ENCODE data around the gene ATP10B. TPM values are rescaled to one million over a fixed set of nuclear protein-coding genes. Genes with fewer than 3 reads are reported as not detected.

Gene ATP10B
- total RNA-seq, 1 donor from 2014 or later: not detected

DNA sequence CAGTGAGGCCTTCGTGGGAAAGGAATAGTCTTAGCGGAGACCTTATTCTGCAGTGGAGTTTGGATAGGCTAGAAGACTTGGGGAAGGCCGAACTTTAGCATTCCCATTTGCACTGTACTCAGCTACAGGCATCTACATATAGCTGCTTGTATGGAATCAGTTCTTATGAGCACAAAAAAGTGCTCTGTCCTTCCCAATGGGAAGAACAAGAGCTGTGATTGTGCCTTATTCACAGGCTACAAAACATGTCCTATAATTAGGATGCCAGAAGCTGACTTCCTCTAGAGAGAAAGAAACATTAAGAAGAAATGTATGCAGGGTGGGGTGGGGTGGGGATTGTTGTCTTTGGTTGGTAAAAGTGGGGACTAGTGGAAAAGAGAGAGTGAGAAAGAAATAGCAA, 154.7 kb downstream of the ATP10B start:
- no peak overlapping the region for H3K27ac Mint-ChIP-seq (ENCODE audit: unreplicated experiment)
- DNase-seq (ENCODE audit: low spot score): no peak
- TF ChIP-seq, protein P1, sequence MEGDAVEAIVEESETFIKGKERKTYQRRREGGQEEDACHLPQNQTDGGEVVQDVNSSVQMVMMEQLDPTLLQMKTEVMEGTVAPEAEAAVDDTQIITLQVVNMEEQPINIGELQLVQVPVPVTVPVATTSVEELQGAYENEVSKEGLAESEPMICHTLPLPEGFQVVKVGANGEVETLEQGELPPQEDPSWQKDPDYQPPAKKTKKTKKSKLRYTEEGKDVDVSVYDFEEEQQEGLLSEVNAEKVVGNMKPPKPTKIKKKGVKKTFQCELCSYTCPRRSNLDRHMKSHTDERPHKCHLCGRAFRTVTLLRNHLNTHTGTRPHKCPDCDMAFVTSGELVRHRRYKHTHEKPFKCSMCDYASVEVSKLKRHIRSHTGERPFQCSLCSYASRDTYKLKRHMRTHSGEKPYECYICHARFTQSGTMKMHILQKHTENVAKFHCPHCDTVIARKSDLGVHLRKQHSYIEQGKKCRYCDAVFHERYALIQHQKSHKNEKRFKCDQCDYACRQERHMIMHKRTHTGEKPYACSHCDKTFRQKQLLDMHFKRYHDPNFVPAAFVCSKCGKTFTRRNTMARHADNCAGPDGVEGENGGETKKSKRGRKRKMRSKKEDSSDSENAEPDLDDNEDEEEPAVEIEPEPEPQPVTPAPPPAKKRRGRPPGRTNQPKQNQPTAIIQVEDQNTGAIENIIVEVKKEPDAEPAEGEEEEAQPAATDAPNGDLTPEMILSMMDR (IDR thresholded peaks at IDR 0.05): no peak
- no peaks in the 10 kb centered on the region for H3K9me3 Mint-ChIP-seq (ENCODE audit: low read depth)
- no peaks in the 10 kb centered on the region for H3K36me3 Mint-ChIP-seq (ENCODE audit: low read depth)
- H3K4me3 Mint-ChIP-seq (ENCODE audit: unreplicated experiment): no peak overlapping the region
- H3K4me1 Mint-ChIP-seq (ENCODE audit: low read depth): no peaks in the 10 kb centered on the region
- H3K27me3 Mint-ChIP-seq (ENCODE audit: low read depth): no peaks in the 10 kb centered on the region

DNA sequence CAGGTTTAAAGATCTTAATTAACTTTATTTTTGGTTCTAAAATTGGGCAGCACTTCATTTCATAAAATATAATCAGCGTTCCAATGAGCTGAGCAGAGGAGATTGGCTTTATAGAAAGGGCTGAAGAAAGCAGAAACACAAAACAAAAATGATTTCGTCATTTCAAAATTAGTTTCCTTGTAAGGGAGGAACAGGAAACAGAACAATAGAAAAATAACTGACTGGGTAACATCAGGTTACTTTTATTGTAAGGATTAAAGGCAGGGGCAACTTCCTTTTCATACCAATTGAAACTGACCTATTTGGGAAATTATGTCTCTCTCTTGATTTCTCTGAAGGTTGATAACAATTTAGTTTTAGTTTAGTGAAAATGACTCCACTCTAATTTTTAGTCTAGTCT, 157.1 kb downstream of the ATP10B start:
- H3K4me3 Mint-ChIP-seq (ENCODE audit: unreplicated experiment): no peak overlapping the region
- H3K4me1 Mint-ChIP-seq (ENCODE audit: low read depth): no peaks in the 10 kb centered on the region

DNA sequence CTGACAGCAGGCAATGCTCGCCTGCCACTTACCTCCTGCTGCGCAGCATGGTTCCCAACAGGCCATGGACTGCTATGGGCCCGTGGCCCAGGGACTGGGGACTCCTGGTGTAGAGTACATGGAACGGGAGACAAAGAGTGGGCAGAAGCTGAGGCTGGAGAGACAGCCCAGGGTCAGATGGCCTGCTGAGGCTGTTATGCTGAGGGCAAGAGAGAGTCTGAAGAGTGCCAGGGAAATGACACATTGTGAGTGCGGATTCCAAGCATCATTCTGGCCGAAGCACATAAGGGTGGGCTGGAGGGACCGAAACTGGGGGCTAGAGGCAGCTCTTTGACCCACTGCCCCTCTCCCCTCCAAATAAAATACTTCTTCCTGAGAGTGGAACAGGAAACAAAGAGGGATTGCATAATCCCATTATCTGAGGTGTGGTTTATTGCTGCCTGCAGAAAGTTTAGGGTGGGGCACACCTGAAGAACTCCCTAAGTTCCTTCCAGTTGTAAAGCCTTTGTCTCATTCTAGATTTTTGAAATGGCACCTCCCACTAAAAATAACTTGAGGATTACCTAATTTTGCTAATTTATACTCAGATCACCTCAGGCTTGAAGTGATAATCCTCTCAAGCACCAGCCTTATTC, 158.1 kb downstream of the ATP10B start:
- H3K9me3 Mint-ChIP-seq (ENCODE audit: low read depth): no peaks in the 10 kb centered on the region
- TF ChIP-seq, protein P1 (IDR thresholded peaks at IDR 0.05): no peak
- no peaks in the 10 kb centered on the region for H3K27me3 Mint-ChIP-seq (ENCODE audit: low read depth)
- no peak overlapping the region for H3K27ac Mint-ChIP-seq (ENCODE audit: unreplicated experiment)
- no peaks in the 10 kb centered on the region for H3K4me1 Mint-ChIP-seq (ENCODE audit: low read depth)
- no peaks in the 10 kb centered on the region for H3K36me3 Mint-ChIP-seq (ENCODE audit: low read depth)
- no peak for DNase-seq (ENCODE audit: low spot score)
- H3K4me3 Mint-ChIP-seq (ENCODE audit: unreplicated experiment): no peak overlapping the region

More for the DNA sequence above, 157.1 kb downstream of the ATP10B start:
- H3K9me3 Mint-ChIP-seq (ENCODE audit: low read depth): no peaks in the 10 kb centered on the region
- H3K36me3 Mint-ChIP-seq (ENCODE audit: low read depth): no peaks in the 10 kb centered on the region
- TF ChIP-seq, protein P1 (IDR thresholded peaks at IDR 0.05): no peak
- H3K27ac Mint-ChIP-seq (ENCODE audit: unreplicated experiment): no peak overlapping the region
- H3K27me3 Mint-ChIP-seq (ENCODE audit: low read depth): no peaks in the 10 kb centered on the region
- DNase-seq (ENCODE audit: low spot score): no peak

DNA sequence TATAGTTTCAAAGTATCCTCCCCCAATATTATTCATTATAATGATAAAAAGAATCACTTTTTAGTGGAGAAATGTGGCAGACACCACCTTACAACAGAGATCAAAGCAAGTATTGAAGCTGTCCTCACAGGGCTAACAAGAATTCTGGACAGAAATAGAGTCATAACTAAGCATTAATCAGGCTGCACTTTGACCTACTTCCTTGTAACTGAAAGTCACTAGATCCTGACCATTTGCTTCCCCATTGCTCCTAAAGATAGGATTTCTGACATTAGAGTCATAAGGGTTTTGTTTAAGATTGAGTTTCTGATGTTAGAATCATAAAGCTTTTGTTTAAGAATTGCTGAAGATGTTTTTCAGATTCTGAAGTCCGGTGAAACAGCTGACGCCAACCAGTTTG, 159.7 kb downstream of the ATP10B start:
- H3K27ac Mint-ChIP-seq (ENCODE audit: unreplicated experiment): no peak overlapping the region
- no peak overlapping the region for H3K4me3 Mint-ChIP-seq (ENCODE audit: unreplicated experiment)
- no peaks in the 10 kb centered on the region for H3K36me3 Mint-ChIP-seq (ENCODE audit: low read depth)
- H3K4me1 Mint-ChIP-seq (ENCODE audit: low read depth): no peaks in the 10 kb centered on the region
- no peaks in the 10 kb centered on the region for H3K9me3 Mint-ChIP-seq (ENCODE audit: low read depth)
- H3K27me3 Mint-ChIP-seq (ENCODE audit: low read depth): no peaks in the 10 kb centered on the region
- TF ChIP-seq, protein P1 (IDR thresholded peaks at IDR 0.05): no peak
- DNase-seq (ENCODE audit: low spot score): no peak

DNA sequence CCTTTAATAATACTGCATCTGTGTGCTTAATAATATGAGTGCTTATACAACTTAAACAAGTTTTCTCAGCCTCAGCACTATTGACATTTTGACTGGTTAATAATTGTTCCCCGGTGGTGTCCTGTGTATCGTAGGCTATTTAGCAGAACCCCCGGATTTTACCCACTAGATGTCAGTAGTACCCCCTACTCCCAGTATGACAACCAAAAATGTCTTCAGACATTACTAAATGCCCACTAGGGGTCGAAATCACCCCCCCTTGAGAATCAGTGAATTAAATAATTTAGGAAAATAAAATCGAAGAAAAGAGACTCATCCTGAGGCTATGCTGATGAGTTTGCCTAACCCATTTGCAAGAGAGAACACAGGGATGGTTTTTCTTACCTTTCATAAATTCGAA, 166.3 kb downstream of the ATP10B start:
- H3K4me1 Mint-ChIP-seq (ENCODE audit: low read depth): no peaks in the 10 kb centered on the region
- no peak overlapping the region for H3K27ac Mint-ChIP-seq (ENCODE audit: unreplicated experiment)
- peaks cover 2% of the 10 kb centered on the region for H3K9me3 Mint-ChIP-seq (ENCODE audit: low read depth)
- TF ChIP-seq, protein P1 (IDR thresholded peaks at IDR 0.05): no peak
- H3K36me3 Mint-ChIP-seq (ENCODE audit: low read depth): no peaks in the 10 kb centered on the region
- no peak overlapping the region for H3K4me3 Mint-ChIP-seq (ENCODE audit: unreplicated experiment)
- no peak for DNase-seq (ENCODE audit: low spot score)
- H3K27me3 Mint-ChIP-seq (ENCODE audit: low read depth): no peaks in the 10 kb centered on the region

Measured in chondrocyte (in vitro differentiated cells).